GM19023 (cell line): Measurements from ENCODE around the gene TRAF2.
A peak's percentile ranks its signal among the peaks of the same experiment; 100 is the strongest.

Source experiments
- ATAC-seq: cut with Tn5 transposase; IDR thresholded peaks from one replicate; pipeline ENCODE4 v1.9.1; 2021; ENCODE audit warnings: mild to moderate bottlenecking, moderate library complexity; ENCODE audit not compliant: unreplicated experiment

The TRAF2 gene

GRCh38 chr9:136946228-136947027 is 60.1 kb downstream of the TRAF2 start:
- no peak for ATAC-seq

GRCh38 chr9:136947028-136947891 is 60.9 kb downstream of the TRAF2 start:
- no peak for ATAC-seq

GRCh38 chr9:136947955-136948510 is 61.7 kb downstream of the TRAF2 start:
- ATAC-seq, result no peak

GRCh38 chr9:136949239-136949816 is 63.0 kb downstream of the TRAF2 start:
- no peak for ATAC-seq

GRCh38 chr9:136949817-136950655 is 63.7 kb downstream of the TRAF2 start:
- peak; percentile 89 for ATAC-seq

- no peak for ATAC-seq
Measured at GRCh38 chr9:136950656-136951276, 64.5 kb downstream of the TRAF2 start.

- ATAC-seq, result no peak
Measured at GRCh38 chr9:136951541-136952320, 65.4 kb downstream of the TRAF2 start, which contains the start of gene LCN12. Gene LCN12, plus strand, starts transcription at chr9:136952273. Its CDS starts 55 bp downstream, at chr9:136952328.

GRCh38 chr9:136952321-136952850 is 66.1 kb downstream of the TRAF2 start:
- ATAC-seq, result no peak

GRCh38 chr9:136952876-136953770 is 66.8 kb downstream of the TRAF2 start:
- no peak for ATAC-seq

GRCh38 chr9:136953771-136954269 is 67.5 kb downstream of the TRAF2 start:
- ATAC-seq, result no peak

- ATAC-seq, result no peak
Measured at GRCh38 chr9:136954270-136955083, 68.2 kb downstream of the TRAF2 start.

- no peak for ATAC-seq
Measured at GRCh38 chr9:136955202-136955942, 69.1 kb downstream of the TRAF2 start.

GRCh38 chr9:136955943-136956335 is 69.6 kb downstream of the TRAF2 start:
- ATAC-seq, result no peak

- ATAC-seq, result no peak
Measured at GRCh38 chr9:136956604-136957003, 70.3 kb downstream of the TRAF2 start.

GRCh38 chr9:136957461-136957860 is 71.1 kb downstream of the TRAF2 start:
- ATAC-seq, result no peak

- ATAC-seq, result no peak
Measured at GRCh38 chr9:136957901-136958300, 71.6 kb downstream of the TRAF2 start.
